Heart right ventricle (tissue), 16 donors: ENCODE results near the gene TEDC1. TPM values are rescaled to one million over a fixed set of nuclear protein-coding genes. Genes with fewer than 3 reads are reported as not detected.

Source experiments
- ATAC-seq, 8 donors: fragments of 200-7000 bp; cut with Tn5 transposase; one replicate each; pipeline ENCODE4 v1.9.1; 2020; ENCODE audit warnings: mild to moderate bottlenecking in 8 of 8, moderate library complexity in 8 of 8, moderate number of reproducible peaks in 1 of 8
- DNase-seq, 2 donors: peaks; one replicate each; pipeline ENCODE4 v3.0.0-alpha.2; 2020
- H3K27ac ChIP-seq, 10 donors: fragments of 200-600 bp; sonication (generic) in 2 of 10; one replicate each; pipeline versions ENCODE4 v1.5.0 to v1.8.0; 2020 to 2022; ENCODE audit warnings: mild to moderate bottlenecking in 3 of 10
- H3K27me3 ChIP-seq, 7 donors: fragments of 200-600 bp; one replicate each; pipeline ENCODE4 v1.8.0; 2021 to 2022; ENCODE audit warnings: mild to moderate bottlenecking in 2 of 7
- H3K36me3 ChIP-seq, 9 donors: fragments of 200-600 bp; sonication (generic) in 1 of 9; one replicate each; pipeline versions ENCODE4 v1.5.0 to v1.8.0; 2020 to 2022; ENCODE audit warnings: mild to moderate bottlenecking in 2 of 9
- H3K4me1 ChIP-seq, 9 donors: fragments of 200-600 bp; sonication (generic) in 1 of 9; one replicate each; pipeline versions ENCODE4 v1.5.0 to v1.8.0; 2020 to 2022; ENCODE audit warnings: mild to moderate bottlenecking in 4 of 9
- H3K4me3 ChIP-seq, 10 donors: fragments of 200-600 bp; sonication (generic) in 2 of 10; one replicate each; pipeline versions ENCODE4 v1.5.0 to v1.8.0; 2020 to 2022; ENCODE audit warnings: mild to moderate bottlenecking in 7 of 10, moderate library complexity in 2 of 10
- H3K9me3 ChIP-seq, 11 donors: fragments of 200-600 bp in 10 of 11; sonication (generic) in 2 of 11; one replicate each; pipeline versions ENCODE4 v1.5.0 to v1.8.0; 2013 to 2022; ENCODE audit warnings: mild to moderate bottlenecking in 2 of 11, control low read depth in 1 of 11, moderate library complexity in 1 of 11
- CTCF ChIP-seq, 9 donors: fragments of 200-600 bp; sonication (generic) in 2 of 9; IDR thresholded peaks; one replicate each; pipeline versions ENCODE4 v1.5.0 to v1.8.0; 2021 to 2022; ENCODE audit warnings: antibody characterized with exemption in 9 of 9, mild to moderate bottlenecking in 5 of 9, moderate library complexity in 1 of 9
- WGBS, 2 donors: extraction: QIAGEN DNeasy Blood & Tissue Kit; methylation state at CpG; one replicate each; pipeline ENCODE4 v1.1.7; 2013; ENCODE audit warnings: inconsistent platforms in 1 of 2; 5-methylcytosine and 5-hydroxymethylcytosine counted together
- intact Hi-C, 10 donors: fragments of 100-400 bp; cut with DNase I; formaldehyde crosslinking; loops; one replicate each; pipeline versions ENCODE4 v1.11.1 to v1.14.2; 2022
- polyA plus RNA-seq, 2 donors: library from polyadenylated mRNA; stranded (reverse); fragments of 200-250 nt; gene quantifications; one replicate each; pipeline ENCODE4 v1.2.3, GENCODE V29; 2013
- total RNA-seq, 10 donors: library from RNA; stranded (reverse); fragmentation: NEBNext Ultra II Directional in 3 of 10; extraction: Animal tissue kit (Norgen Biotek cat#: 25700) in 3 of 10; gene quantifications; one replicate each; pipeline versions ENCODE4 v1.2.1 to v1.2.4, GENCODE V29; 2021 to 2023
- donor health status: Arrhythmogenic right ventricular cardiomyopathy.
- donor health status: ischemic (EF 13 %, LVEDD 7.1; RV severe dilation, severe dysfunction).
- donor health status: healthy with polysubstance abuse.
- donor health status: DM: no; HTN: yes; CAD: no.
- donor health status: DM: no; HTN: no; CAD: no.
- donor health status: ischemic (EF 25% LVEDD 6.9; RV normal size, moderate dysfunction).
- donor health status: ischemic (EF 25% LVEDD 5.7; RV mildly dilated, moderate dysfunction).
- donor health status: healthy.
- donor health status: DM: yes; HTN: yes; CAD: no.
- donor health status: Ischemic cardiomyopathy.
- donor health status: ischemic (EF 35%, LVEDD 5.7; RV mildly dilated, moderate dysfunction).
- donor health status: nonischemic (EF 11% LVEDD 7.7; RV severe dilation, severe dysfunction).
- donor health status: DM: yes; HTN: yes; CAD: no.
- donor health status: PGD.
- donor health status: ischemic (EF 29% LVEDD 5.4; RV normal size, mild dysfunction).
- donor health status: nonischemic (EF 23%, LVEDD 6.1; RV moderate dilation, normal function).

TEDC1 gene
- total and polyA plus RNA-seq, 12 donors = 2.3 to 10.0 (median 4.4) TPM

- no peak for ATAC-seq
- TF ChIP-seq CTCF (IDR thresholded peaks at IDR 0.05) = no peak
- Histone ChIP-seq H3K36me3 (peaks cover 0 to 6% (median 0%) of the 10 kb centered on the region in 9 donors), H3K4me1 (no peaks in the 10 kb centered on the region), H3K27ac (no peak overlapping the region), H3K27me3 (peaks cover 0 to 11% (median 4%) of the 10 kb centered on the region in 7 donors), H3K9me3 (no peaks in the 10 kb centered on the region), H3K4me3 (no peak overlapping the region)
- 86 to 87% methylated on average over 7 of the region's 7 CpGs for WGBS, 2 donors
- intact Hi-C loops = no loop called here
- DNase-seq = no peak
Measured at GRCh38 chr14:105503296-105503640, 12.2 kb downstream of the TEDC1 start.

- Histone ChIP-seq H3K27ac (no peak overlapping the region), H3K4me1 (no peaks in the 10 kb centered on the region), H3K36me3 (no peaks in the 10 kb centered on the region), H3K9me3 (no peaks in the 10 kb centered on the region), H3K4me3 (no peak overlapping the region), H3K27me3 (peaks cover 0 to 19% (median 9%) of the 10 kb centered on the region in 7 donors)
- ATAC-seq = no peak
- intact Hi-C loops = no loop called here
- DNase-seq = no peak
- WGBS, 2 donors = 74 to 77% methylated on average over 26 to 29 of the region's 29 CpGs
- no peak for TF ChIP-seq CTCF (IDR thresholded peaks at IDR 0.05)
Measured at GRCh38 chr14:105503935-105504692, 13.1 kb downstream of the TEDC1 start.

GRCh38 chr14:105505101-105505500 is 14.1 kb downstream of the TEDC1 start:
- Histone ChIP-seq H3K4me3 (no peak overlapping the region), H3K9me3 (no peaks in the 10 kb centered on the region), H3K4me1 (no peaks in the 10 kb centered on the region), H3K27ac (no peak overlapping the region), H3K27me3 (peaks cover 0 to 28% (median 14%) of the 10 kb centered on the region in 7 donors), H3K36me3 (no peaks in the 10 kb centered on the region)
- DNase-seq = no peak
- TF ChIP-seq CTCF (IDR thresholded peaks at IDR 0.05) = no peak
- ATAC-seq = no peak
- 90 to 92% methylated on average over 16 of the region's 16 CpGs for WGBS, 2 donors
- intact Hi-C loops = no loop called here

- H3K4me1 ChIP-seq = no peaks in the 10 kb centered on the region
- TF ChIP-seq CTCF (IDR thresholded peaks at IDR 0.05) = no peak
- intact Hi-C loops = no loop called here
- H3K9me3 ChIP-seq = no peaks in the 10 kb centered on the region
- no peak overlapping the region for H3K27ac ChIP-seq
- no peak for ATAC-seq
- H3K4me3 ChIP-seq = no peak overlapping the region
- no peaks in the 10 kb centered on the region for H3K36me3 ChIP-seq
- DNase-seq = no peak
- 78 to 81% methylated on average over 17 of the region's 17 CpGs for WGBS, 2 donors
- peaks cover 0 to 46% (median 31%) of the 10 kb centered on the region in 7 donors for H3K27me3 ChIP-seq
Measured at GRCh38 chr14:105507247-105507646, 16.2 kb downstream of the TEDC1 start.
